Measurements from ENCODE around the gene TMEM43.
"Not testable (repeated sequence)": the region's sequence is repeated elsewhere in the genome, so short reads cannot be mapped to it uniquely, and the experiment has no call there.

TMEM43 gene

DNA sequence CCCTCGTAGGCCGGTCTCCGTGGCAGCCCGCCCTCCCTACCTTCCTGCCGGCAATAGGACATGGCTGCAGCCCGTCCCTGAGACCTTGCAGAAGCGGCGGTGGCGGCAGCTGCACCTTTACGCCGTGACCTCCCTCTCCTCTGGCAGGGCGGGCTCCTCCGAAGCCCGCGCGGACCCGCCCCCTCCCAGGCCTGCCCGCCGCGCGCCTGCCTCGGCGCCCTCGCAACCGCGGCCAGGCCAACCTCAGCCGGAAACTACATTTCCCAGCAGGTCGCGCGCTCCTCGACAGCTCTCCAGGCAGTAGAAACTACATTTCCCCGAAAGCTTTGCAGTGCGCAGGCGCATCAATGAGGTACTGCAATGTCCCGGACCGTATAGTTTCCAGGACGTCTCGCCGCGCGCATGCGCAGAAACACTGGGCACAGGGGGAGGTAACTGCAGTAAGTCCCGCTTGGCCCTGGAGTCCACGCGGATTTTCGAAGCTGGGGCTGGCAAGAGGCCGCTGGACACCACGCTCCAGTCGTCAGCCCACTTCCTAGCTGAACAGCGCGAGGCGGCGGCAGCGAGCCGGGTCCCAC, at the start of gene TMEM43, which contains the start of gene CHCHD4:
Gene TMEM43 (plus strand): TSS at position 438 of the 578 bp plus-strand sequence. CDS start 142 bp downstream, outside the sequence.
Gene CHCHD4 (minus strand): TSS at position 256 of the 578 bp plus-strand sequence. CDS start 194 bp downstream, at position 62.
- DNase-seq (ENCODE audit: low read depth, low spot score), result peak; percentile 100

DNA sequence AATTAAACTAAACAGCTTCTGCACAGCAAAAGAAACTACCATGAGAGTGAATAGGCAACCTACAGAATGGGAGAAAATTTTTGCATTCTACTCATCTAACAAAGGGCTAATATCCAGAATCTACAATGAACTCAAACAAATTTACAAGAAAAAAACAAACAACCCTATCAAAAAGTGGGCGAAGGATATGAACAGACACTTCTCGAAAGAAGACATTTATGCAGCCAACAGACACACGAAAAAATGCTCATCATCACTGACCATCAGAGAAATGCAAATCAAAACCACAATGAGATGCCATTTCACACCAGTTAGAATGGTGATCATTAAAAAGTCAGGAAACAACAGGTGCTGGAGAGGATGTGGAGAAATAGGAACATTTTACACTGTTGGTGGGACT, 49.6 kb upstream of the TMEM43 start:
- not testable (repeated sequence) for DNase-seq (ENCODE audit: low read depth, low spot score)

GRCh38 chr3:14077310-14077709, 47.5 kb upstream of the TMEM43 start:
- DNase-seq (ENCODE audit: low read depth, low spot score), result no peak

DNA sequence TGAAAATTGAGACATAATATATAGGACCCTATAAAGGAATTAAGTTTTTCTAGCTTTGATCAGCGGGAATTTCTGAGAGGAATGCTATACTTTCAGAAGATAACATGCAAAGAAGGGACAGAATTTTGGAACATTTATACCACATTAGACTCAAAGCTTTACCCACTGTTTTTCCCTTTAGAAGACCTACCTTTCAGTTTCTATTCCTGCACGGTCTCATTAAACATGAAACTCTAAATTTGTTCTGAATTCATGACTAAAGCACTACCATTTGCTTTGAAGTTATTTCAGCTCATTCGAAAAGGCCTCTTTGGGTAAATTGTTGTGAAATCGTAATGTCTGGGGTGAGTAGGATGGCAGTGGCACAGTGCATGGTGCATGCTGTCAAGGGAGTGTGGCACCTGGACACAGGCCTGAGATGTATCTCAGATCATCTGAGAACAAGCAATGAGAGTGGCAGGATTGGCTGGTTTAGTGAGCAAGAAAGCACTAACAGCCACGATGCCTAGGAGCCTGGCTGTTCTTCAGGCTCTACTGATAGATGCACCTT, 42.7 kb upstream of the TMEM43 start:
- DNase-seq (ENCODE audit: low read depth, low spot score), result no peak

DNA sequence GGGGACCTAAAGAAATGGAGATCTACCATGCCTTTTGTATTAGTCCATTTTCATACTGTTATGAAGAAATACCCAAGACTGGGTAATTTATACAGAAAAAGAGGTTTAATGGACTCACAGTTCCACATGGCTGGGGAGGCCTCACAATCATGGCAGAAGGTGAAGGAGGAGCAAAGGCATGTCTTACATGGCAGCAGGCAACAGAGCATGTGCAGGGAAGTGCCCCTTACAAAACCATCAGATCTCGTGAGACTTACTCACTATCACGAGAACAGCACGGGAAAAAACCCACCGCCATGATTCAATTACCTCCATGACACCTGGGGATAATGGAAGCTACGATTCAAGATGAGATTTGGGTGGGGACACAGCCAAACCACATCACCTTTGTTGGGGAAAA, 37.4 kb upstream of the TMEM43 start:
- not testable (repeated sequence) for DNase-seq (ENCODE audit: low read depth, low spot score)

- not testable (repeated sequence) for DNase-seq (ENCODE audit: low read depth, low spot score)
These were observed 32.9 kb upstream of the TMEM43 start for GRCh38 chr3:14091959-14092358.

GRCh38 chr3:14092464-14092863, 32.4 kb upstream of the TMEM43 start:
- DNase-seq (ENCODE audit: low read depth, low spot score), result no peak

DNA sequence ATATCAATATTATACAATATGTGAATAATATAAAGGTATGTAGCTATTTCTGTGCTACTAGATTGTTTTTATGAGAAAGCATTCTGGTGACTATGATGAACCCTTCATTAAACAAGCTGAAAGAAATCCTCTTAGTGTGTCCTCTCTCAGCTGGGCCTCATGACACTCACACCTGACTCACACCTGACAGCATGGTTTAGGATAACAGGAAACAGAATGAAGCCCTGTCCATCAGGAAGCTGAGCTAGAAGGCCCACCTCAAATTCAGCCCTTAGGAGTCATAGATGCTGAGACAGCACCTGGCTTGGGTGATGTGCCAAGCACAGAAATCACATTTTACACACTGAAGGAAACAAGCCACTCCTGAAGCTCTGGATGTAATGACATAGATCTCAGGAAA, 31.0 kb upstream of the TMEM43 start:
- DNase-seq (ENCODE audit: low read depth, low spot score), result no peak

DNA sequence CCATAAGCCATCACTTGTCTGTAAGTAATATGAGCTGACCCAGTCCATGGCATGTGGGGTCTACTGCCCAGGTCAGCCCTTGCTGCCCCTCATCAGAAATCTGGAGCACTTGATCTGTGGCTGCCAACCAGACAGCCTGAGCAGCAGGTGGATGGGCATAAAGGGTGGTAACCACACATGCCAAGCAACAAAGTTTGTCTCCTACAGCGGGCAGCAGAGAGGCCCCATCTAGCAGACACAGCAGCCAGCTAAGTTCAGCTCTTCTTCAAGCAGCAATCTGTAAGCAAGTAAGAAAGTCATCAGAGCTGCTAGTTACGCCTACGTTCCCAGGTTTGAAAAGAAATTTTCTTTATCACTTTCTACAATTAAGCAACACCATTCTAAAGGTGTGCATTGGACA, 28.1 kb upstream of the TMEM43 start:
- no peak for DNase-seq (ENCODE audit: low read depth, low spot score)

DNA sequence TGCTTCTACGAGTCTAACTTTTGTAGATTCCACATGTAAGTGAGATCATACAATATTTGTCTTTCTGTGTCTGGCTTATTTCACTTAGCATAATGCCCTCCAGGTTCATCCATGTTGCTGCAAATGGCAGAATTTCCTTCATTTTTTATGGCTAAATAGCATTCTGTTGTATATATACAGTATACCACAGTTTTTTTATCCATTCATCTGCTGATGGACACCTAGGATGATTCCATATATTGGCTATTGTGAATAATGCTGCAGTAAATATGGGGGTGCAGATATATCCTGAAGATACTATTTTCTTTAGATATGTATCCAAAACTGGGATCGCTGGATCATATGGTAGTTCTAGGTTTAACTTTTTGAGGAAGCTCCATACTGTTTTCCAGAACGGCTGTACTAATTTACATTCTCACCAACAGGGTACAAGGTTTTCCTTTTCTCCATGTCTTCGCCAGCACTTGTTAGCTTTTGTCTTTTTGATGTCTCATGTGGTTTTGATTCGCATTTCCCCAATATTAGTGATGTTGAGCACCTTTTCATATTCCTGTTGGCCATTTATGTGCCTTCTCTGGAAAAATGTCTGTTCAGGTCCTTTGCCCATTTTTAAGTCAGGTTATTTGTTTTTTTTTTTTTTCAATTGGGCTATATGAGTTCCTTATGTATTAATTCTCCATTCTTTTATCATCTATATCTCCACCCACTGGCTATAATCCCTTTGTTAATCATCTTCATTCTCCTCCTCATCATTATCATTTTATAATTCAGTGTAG, 27.0 kb upstream of the TMEM43 start:
- no peak for DNase-seq (ENCODE audit: low read depth, low spot score)

DNA sequence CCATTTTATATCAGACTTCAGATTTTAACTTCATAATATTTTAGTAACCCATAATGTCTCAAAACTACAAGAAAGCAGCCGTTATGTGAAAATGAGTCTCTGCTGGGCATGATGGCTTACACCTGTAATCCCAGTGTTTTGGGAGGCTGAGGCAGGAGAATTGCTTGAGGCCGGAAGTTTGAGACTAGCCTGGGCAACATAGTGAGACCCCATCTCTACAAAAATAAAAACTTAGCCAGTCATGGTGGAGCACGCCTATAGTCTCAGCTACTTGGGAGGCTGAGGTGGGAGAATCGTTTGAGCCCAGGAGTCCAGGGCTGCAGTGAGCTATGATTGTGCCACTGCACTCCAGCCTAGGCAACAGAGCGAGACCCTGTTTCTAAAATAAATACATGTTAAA, 15.0 kb upstream of the TMEM43 start:
- DNase-seq (ENCODE audit: low read depth, low spot score), result not testable (repeated sequence)

DNA sequence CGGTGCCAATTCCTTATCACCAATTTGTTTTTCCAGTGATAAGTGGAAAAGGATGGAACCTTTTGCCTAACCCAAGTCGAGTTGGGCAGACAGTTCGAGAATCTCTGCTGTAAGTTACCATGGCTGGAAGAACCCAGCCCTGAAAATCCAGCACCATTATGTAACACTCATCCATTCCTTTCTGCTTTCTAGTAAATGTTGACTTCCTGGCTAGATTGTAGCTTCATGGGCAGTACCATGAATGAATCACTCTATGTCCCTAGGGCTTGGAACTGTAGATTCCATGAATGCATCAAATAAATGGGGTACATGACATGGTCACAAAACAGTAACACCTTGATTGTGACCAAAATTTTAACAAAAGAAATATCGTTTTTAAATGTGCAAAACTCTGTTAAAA, 14.2 kb upstream of the TMEM43 start:
- no peak for DNase-seq (ENCODE audit: low read depth, low spot score)

DNA sequence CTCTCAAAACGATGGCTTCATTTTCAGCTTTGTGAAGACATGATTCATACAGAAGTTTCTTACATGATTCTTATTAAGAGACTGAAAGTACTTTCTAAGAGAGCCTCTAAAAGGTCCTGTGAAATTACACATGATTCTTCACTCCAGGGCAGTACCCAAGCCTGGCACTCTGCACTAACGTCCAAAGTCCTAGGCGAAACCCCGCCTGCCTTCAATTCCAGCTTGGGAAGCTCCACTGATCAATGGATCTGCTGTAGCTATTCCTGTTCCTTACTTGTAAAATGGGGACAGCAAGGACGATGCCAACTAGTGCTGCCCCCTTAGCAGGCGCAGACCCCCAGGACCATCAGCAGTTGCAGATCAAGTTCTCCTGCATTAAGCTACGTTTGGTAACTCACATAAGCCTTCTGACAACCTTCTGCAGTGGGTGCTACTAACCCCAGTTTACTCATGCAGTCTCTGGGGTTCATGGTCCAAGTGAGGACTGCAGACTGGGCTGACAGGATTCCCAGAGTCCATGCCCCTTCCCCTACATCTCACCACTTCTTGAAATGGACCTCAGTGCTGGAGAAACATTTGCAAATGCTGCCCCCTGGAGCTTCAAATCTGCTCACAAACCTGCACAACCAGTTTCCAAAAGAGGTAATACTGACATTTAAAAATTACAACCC, 10.8 kb upstream of the TMEM43 start:
- no peak for DNase-seq (ENCODE audit: low read depth, low spot score)

DNA sequence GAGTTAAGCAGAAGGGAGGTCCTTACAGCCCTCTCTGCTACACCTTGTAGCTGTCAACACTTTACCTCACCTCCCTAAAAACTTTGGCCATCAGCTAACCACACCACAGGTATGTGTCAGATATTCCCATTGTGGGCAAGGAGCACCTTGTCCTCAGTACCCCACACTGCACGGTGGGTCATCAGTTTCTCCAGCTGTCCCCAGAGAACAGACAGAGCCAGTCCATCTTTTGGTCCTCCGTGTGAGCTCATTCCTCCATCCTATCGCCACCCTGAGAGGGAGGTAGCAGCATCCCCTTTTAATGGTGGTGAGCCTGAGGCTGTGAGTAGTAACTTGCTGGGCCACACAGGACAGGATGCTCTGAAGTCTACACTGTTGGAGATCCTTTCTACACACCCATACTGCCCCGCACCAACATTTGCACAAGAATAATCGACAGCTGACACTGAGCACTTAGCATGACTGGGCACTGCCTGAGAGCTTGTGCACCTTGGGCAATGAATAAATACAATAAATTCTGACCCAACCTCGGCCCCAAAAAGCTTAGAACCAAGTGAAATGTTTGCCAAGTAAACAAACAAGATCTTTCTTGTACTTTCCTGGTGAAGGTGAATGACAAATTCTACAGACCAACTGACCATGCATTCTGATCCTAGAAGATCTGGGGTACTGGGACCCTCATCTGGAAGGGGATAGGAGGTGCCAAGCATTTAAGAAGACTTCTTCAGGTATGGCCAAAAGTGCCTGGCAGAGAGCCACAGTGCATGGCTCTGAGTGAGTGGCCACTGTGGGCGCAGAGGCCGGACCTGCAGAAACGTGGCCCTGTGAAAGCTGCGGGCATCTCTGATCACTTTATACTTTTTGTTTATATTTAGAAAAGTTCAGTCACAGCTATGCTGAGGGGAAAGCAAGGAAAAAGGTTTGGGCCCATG, 7.1 kb upstream of the TMEM43 start:
- DNase-seq (ENCODE audit: low read depth, low spot score), result no peak

DNA sequence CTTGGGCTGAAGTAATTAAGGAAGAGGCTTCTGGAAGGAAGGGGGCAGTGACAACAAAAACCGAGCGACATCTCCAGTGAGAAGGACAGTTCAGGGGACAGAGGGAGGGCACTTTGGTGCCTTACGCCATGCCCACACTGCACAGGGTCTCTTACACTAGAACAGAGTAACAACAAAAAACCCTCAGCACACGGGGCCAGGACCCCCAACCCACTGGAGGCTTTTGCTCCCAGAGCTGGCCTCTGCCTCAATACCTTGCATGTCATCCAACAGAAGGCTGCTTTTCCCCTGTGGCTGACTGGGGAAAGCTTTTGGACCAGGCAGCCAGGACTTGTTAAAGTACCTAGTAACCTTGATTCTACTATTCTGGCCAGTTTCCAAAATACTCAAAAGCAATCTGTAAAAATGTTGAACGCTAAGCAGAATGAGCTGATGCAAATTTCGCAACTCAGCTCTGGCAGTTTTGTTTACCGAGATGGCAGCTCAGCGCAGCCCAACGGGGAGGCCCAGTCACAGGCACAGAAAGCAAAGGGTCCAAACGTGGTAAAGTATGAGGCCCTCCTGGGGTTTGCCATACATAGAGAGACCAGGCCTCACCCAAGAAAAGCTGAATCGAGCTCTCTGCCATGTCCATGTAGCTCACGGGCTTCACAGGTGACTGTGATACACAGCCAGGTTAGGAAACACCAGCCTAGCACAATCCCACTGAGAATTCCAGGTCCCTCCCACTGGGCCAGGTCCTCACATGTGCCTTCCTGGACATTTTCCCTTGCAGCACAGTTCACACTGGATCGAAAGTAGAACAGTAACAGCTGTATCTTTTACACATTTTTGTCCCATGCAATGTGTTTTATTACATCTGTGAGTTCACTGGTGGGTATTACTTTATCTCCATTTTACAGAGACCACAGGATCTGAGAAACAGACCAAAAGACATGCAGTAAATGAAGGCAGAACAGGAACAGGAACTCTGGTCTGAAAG, 6.2 kb upstream of the TMEM43 start:
- peak; percentile 20 for DNase-seq (ENCODE audit: low read depth, low spot score)

GRCh38 chr3:14119651-14120050, 5.2 kb upstream of the TMEM43 start:
- no peak for DNase-seq (ENCODE audit: low read depth, low spot score)

DNA sequence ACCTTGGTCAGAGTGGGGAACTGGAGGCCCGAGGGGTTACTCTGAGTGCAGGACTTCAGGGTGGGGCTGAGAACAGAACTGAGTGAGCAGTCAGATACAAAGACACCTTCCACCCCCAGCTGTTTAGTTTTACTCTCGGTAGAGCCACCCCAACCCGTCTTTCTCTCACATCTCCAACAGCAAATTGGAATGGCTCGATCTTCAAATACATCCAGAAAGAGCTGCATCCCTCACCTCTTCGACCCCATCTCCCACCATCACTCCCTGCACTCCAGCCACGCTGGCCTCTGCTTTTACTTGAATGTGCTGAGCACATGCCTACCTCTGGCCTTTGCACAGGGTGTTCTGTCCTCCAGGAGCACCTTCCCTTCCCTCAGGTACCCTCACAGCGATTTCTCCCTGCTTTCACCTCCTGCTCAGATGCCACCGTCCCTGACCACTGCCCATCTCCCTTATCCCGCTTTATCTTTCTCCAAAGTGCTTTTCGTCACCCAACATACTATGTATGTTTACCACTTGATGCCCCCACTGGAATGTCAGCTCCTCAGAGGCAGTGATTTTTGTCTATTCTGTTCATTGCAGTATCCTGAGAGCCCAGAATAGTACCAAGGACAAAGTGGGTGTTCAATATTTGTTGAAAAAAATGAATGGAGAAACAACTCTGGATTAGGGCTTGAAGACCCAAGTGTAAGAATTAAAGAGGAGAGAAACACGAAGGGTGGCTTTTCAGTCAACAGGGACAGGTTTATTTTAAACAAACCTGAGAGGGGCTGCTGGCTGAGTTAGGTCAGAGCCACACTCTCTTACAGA, 4.5 kb upstream of the TMEM43 start:
- DNase-seq (ENCODE audit: low read depth, low spot score), result no peak

DNA sequence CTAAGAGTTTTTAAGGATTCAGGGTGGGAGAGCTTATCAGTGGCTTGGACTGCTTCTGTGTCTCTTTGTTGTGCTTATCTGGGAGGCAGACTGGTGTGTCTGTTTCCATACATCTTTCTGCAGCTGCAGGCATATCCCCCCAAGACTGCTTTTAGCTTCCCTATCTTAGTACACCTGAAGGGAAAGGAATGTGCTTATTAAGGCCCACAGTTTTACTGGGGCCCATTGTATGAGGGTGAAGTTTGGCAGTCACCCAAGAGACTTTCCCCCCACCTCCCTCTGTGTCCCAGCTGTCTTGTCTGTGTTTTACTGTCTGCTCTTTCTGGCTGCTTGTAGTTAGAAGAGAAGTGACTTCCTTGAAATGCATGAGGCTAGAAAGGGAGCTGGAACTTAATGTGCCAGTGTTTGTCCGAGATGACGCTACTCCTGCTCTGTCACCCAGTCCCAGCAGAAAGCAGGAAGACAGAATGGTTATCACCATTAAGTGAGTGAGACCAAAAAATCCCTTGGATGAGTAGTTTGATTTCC, 3.9 kb upstream of the TMEM43 start:
- DNase-seq (ENCODE audit: low read depth, low spot score), result not testable (repeated sequence)

- no peak for DNase-seq (ENCODE audit: low read depth, low spot score)
These were observed 3.0 kb upstream of the TMEM43 start for GRCh38 chr3:14121859-14122258.

Data from astrocyte of the hippocampus (primary cell).